ENCODE data around the gene MALSU1.

MALSU1 gene

GRCh38 chr7:23358152-23358674 lies 59.1 kb downstream of the MALSU1 start:
- in situ Hi-C loops (cut with MboI; ENCODE audit: low sequenced_read_pairs): no loop called here

Measured in HL-60/S4 treated with phorbol 12-myristate 13-acetate at 8.2 ng/mL for 4 days and 3 days (cell line).